HepG2 (cell line): Measurements from ENCODE around the gene MEIOC.

Experiments
- ELF4 ChIP-seq: sonication (generic); formaldehyde crosslinking; IDR thresholded peaks from 2 replicates; pipeline ENCODE4 v1.5.0; 2020; ENCODE audit warnings: missing genetic modification reagents, mild to moderate bottlenecking, moderate library complexity, borderline replicate concordance
- ERF ChIP-seq: IDR thresholded peaks from 2 replicates; pipeline ENCODE4 v1.6.1; 2018; ENCODE audit warnings: missing biosample characterization, missing genetic modification reagents
- SMAD1 ChIP-seq: sonication (generic); formaldehyde crosslinking; IDR thresholded peaks from 2 replicates; pipeline ENCODE4 v1.4.0; 2020; ENCODE audit warnings: missing genetic modification reagents, low read depth, mild to moderate bottlenecking, borderline replicate concordance
- SMC3 ChIP-seq: IDR thresholded peaks from 2 replicates; pipeline ENCODE4 v1.6.1; 2011; ENCODE audit warnings: low read length, improper control_type of control experiment
- SP140L ChIP-seq: sonication (generic); formaldehyde crosslinking; IDR thresholded peaks from 2 replicates; pipeline ENCODE4 v1.4.0; 2020; ENCODE audit warnings: missing genetic modification reagents, borderline replicate concordance
- YEATS4 ChIP-seq: sonication (generic); formaldehyde crosslinking; IDR thresholded peaks from 2 replicates; pipeline ENCODE4 v1.4.0; 2020; ENCODE audit warnings: missing genetic modification reagents, borderline replicate concordance
- ZNF224 ChIP-seq: sonication (generic); formaldehyde crosslinking; IDR thresholded peaks from 2 replicates; pipeline ENCODE4 v1.5.0; 2020; ENCODE audit warnings: mild to moderate bottlenecking, missing genetic modification reagents
- ZNF737 ChIP-seq: sonication (generic); formaldehyde crosslinking; IDR thresholded peaks from 2 replicates; pipeline ENCODE4 v1.5.0; 2020; ENCODE audit warnings: missing genetic modification reagents, mild to moderate bottlenecking, borderline replicate concordance
- TF ChIP-seq, protein P1 (sequence below): sonication (generic); formaldehyde crosslinking; IDR thresholded peaks from 2 replicates; pipeline ENCODE4 v1.5.0; 2020; ENCODE audit warnings: mild to moderate bottlenecking, missing genetic modification reagents, moderate library complexity
- TF ChIP-seq, protein P2 (sequence below): sonication (generic); formaldehyde crosslinking; IDR thresholded peaks from 2 replicates; pipeline ENCODE4 v1.9.0; 2022; ENCODE audit warnings: missing genetic modification reagents, mild to moderate bottlenecking, borderline replicate concordance

DNA sequence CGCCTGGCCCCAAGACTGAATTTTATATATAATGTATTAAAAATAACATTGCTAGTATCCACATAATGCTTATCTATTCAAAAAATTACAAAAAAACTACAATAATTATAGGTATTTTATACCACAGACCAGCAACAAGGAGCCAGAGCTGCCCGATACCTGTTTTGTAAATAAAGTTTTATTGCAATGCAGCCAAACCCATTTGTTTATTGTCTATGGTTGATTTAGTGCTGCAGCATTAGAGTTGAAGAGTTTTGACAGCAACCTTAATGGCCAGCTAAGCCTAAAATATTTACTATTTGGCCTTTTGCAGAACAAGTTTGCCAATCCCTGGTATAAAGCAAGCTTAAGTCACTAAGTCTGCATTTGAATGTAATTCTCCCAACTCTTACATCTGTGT is 5.6 kb downstream of the MEIOC start:
- TF ChIP-seq, protein P1, sequence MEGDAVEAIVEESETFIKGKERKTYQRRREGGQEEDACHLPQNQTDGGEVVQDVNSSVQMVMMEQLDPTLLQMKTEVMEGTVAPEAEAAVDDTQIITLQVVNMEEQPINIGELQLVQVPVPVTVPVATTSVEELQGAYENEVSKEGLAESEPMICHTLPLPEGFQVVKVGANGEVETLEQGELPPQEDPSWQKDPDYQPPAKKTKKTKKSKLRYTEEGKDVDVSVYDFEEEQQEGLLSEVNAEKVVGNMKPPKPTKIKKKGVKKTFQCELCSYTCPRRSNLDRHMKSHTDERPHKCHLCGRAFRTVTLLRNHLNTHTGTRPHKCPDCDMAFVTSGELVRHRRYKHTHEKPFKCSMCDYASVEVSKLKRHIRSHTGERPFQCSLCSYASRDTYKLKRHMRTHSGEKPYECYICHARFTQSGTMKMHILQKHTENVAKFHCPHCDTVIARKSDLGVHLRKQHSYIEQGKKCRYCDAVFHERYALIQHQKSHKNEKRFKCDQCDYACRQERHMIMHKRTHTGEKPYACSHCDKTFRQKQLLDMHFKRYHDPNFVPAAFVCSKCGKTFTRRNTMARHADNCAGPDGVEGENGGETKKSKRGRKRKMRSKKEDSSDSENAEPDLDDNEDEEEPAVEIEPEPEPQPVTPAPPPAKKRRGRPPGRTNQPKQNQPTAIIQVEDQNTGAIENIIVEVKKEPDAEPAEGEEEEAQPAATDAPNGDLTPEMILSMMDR (CRISPR knock-in tag): no peak
- no peak for TF ChIP-seq SMC3
- TF ChIP-seq SMAD1 (CRISPR knock-in tag): no peak
- no peak for TF ChIP-seq YEATS4 (CRISPR knock-in tag)
- TF ChIP-seq ERF (CRISPR knock-in tag): no peak
- TF ChIP-seq ZNF737: no peak
- TF ChIP-seq, protein P2, sequence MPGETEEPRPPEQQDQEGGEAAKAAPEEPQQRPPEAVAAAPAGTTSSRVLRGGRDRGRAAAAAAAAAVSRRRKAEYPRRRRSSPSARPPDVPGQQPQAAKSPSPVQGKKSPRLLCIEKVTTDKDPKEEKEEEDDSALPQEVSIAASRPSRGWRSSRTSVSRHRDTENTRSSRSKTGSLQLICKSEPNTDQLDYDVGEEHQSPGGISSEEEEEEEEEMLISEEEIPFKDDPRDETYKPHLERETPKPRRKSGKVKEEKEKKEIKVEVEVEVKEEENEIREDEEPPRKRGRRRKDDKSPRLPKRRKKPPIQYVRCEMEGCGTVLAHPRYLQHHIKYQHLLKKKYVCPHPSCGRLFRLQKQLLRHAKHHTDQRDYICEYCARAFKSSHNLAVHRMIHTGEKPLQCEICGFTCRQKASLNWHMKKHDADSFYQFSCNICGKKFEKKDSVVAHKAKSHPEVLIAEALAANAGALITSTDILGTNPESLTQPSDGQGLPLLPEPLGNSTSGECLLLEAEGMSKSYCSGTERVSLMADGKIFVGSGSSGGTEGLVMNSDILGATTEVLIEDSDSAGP: no peak
- no peak for TF ChIP-seq ZNF224 (CRISPR knock-in tag)
- TF ChIP-seq SP140L (CRISPR knock-in tag): no peak
- TF ChIP-seq ELF4: no peak
